WTC11 (cell line): ENCODE measurements around the gene ZFAND3. TPM values are rescaled to one million over a fixed set of nuclear protein-coding genes. Genes with fewer than 3 reads are reported as not detected.
A peak's percentile ranks its signal among the peaks of the same experiment; 100 is the strongest.
"Not testable (repeated sequence)": the region's sequence is repeated elsewhere in the genome, so short reads cannot be mapped to it uniquely, and the experiment has no call there.

ENCODE experiments used
- ATAC-seq: fragments of 200-7000 bp; cut with Tn5 transposase; 2 replicates; pipeline ENCODE4 v1.10.0; 2021; ENCODE audit warnings: mild to moderate bottlenecking, moderate library complexity
- CTCF ChIA-PET: fragments of 300-600 bp; sonication (Branson Sonifier 250); formaldehyde crosslinking; loops from one replicate; lab custom pipeline; 2021; ENCODE audit warnings: antibody characterized with exemption; lab: Charles Lee
- POLR2A ChIA-PET: fragments of 350-600 bp; sonication (Branson Sonifier 250); formaldehyde crosslinking; loops from one replicate; lab custom pipeline; 2021; ENCODE audit warnings: antibody characterized with exemption; lab: Charles Lee
- DNase-seq: peaks from one replicate; pipeline ENCODE4 v3.0.0; 2021; ENCODE audit warnings: low spot score
- H3K27ac Mint-ChIP-seq: 2 replicates; pipeline ENCODE4 v1.8.0; 2021; ENCODE audit warnings: mixed read lengths
- H3K27me3 Mint-ChIP-seq: 2 replicates; pipeline ENCODE4 v1.8.0; 2021; ENCODE audit warnings: low read depth, mild to moderate bottlenecking, moderate library complexity, mixed read lengths
- H3K36me3 Mint-ChIP-seq: 2 replicates; pipeline ENCODE4 v1.8.0; 2021; ENCODE audit warnings: mixed read lengths
- H3K4me1 Mint-ChIP-seq: 2 replicates; pipeline ENCODE4 v1.8.0; 2022; ENCODE audit warnings: mixed read lengths
- H3K4me3 Mint-ChIP-seq: 2 replicates; pipeline ENCODE4 v1.8.0; 2021; ENCODE audit warnings: mild to moderate bottlenecking, moderate library complexity, mixed read lengths
- H3K9me3 Mint-ChIP-seq: 2 replicates; pipeline ENCODE4 v1.8.0; 2021; ENCODE audit warnings: mixed read lengths
- ATF1 ChIP-seq: sonication (generic); formaldehyde crosslinking; IDR thresholded peaks from 2 replicates; pipeline ENCODE4 v1.8.1; 2023; ENCODE audit warnings: mild to moderate bottlenecking, moderate library complexity, missing genetic modification reagents
- EMX1 ChIP-seq: fragments of 250-450 bp; sonication (Bioruptor Pico); IDR thresholded peaks from 2 replicates; pipeline ENCODE4 v1.8.0; 2021; ENCODE audit warnings: mild to moderate bottlenecking
- ETV6 ChIP-seq: sonication (generic); formaldehyde crosslinking; IDR thresholded peaks from 2 replicates; pipeline ENCODE4 v1.8.1; 2022; ENCODE audit warnings: mild to moderate bottlenecking, missing genetic modification reagents
- FOXP1 ChIP-seq: sonication (generic); formaldehyde crosslinking; IDR thresholded peaks from 2 replicates; pipeline ENCODE4 v1.8.0; 2022; ENCODE audit warnings: missing genetic modification reagents, mild to moderate bottlenecking, moderate library complexity, borderline replicate concordance
- GABPB1 ChIP-seq: sonication (generic); formaldehyde crosslinking; IDR thresholded peaks from 2 replicates; pipeline ENCODE4 v1.8.1; 2023; ENCODE audit warnings: mild to moderate bottlenecking, missing genetic modification reagents
- HMGA2 ChIP-seq: fragments of 250-450 bp; sonication (Bioruptor Pico); IDR thresholded peaks from 2 replicates; pipeline ENCODE4 v1.4.0; 2021; ENCODE audit warnings: mild to moderate bottlenecking, moderate library complexity
- IRF2 ChIP-seq: sonication (generic); formaldehyde crosslinking; IDR thresholded peaks from 2 replicates; pipeline ENCODE4 v1.8.0; 2022; ENCODE audit warnings: low read depth, missing genetic modification reagents, borderline replicate concordance
- MYBL2 ChIP-seq: sonication (generic); formaldehyde crosslinking; IDR thresholded peaks from 2 replicates; pipeline ENCODE4 v1.8.1; 2023; ENCODE audit warnings: mild to moderate bottlenecking, moderate library complexity, missing genetic modification reagents
- NFE2L1 ChIP-seq: sonication (generic); formaldehyde crosslinking; IDR thresholded peaks from 2 replicates; pipeline ENCODE4 v1.8.1; 2023; ENCODE audit warnings: missing genetic modification reagents
- NR2C2 ChIP-seq: sonication (generic); formaldehyde crosslinking; IDR thresholded peaks from 2 replicates; pipeline ENCODE4 v1.8.0; 2022; ENCODE audit warnings: mild to moderate bottlenecking, missing genetic modification reagents
- OVOL2 ChIP-seq: fragments of 250-450 bp; sonication (Bioruptor Pico); IDR thresholded peaks from 2 replicates; pipeline ENCODE4 v1.9.0; 2021; ENCODE audit warnings: mild to moderate bottlenecking, borderline replicate concordance
- SP1 ChIP-seq: sonication (generic); formaldehyde crosslinking; conservative IDR thresholded peaks from 2 replicates; pipeline ENCODE4 v1.8.1; 2022; ENCODE audit warnings: missing genetic modification reagents
- TCF7 ChIP-seq: sonication (generic); formaldehyde crosslinking; IDR thresholded peaks from 2 replicates; pipeline ENCODE4 v1.8.0; 2022; ENCODE audit warnings: mild to moderate bottlenecking, low read depth, missing genetic modification reagents, moderate library complexity
- TEAD1 ChIP-seq: sonication (generic); formaldehyde crosslinking; IDR thresholded peaks from 2 replicates; pipeline ENCODE4 v1.8.0; 2022; ENCODE audit warnings: mild to moderate bottlenecking, missing genetic modification reagents
- ZBTB21 ChIP-seq: sonication (generic); formaldehyde crosslinking; IDR thresholded peaks from 2 replicates; pipeline ENCODE4 v1.8.1; 2023; ENCODE audit warnings: mild to moderate bottlenecking, missing genetic modification reagents, borderline replicate concordance
- ZNF219 ChIP-seq: sonication (generic); formaldehyde crosslinking; IDR thresholded peaks from 2 replicates; pipeline ENCODE4 v1.8.0; 2023; ENCODE audit warnings: missing genetic modification reagents, mild to moderate bottlenecking, borderline replicate concordance
- ZNF396 ChIP-seq: fragments of 250-450 bp; sonication (Bioruptor Pico); IDR thresholded peaks from 2 replicates; pipeline ENCODE4 v1.8.0; 2021; ENCODE audit warnings: mild to moderate bottlenecking, moderate library complexity, borderline replicate concordance
- ZNF423 ChIP-seq: fragments of 250-450 bp; sonication (Bioruptor Pico); IDR thresholded peaks from 2 replicates; pipeline ENCODE4 v2.1.2; 2022; ENCODE audit warnings: mild to moderate bottlenecking, moderate library complexity
- total RNA-seq: library from RNA; stranded (reverse); gene quantifications from 3 replicates; pipeline ENCODE4 v1.2.3, GENCODE V29; 2021
- TF ChIP-seq, protein P1 (sequence below): sonication (generic); formaldehyde crosslinking; IDR thresholded peaks from 2 replicates; pipeline ENCODE4 v1.8.1; 2023; ENCODE audit warnings: mild to moderate bottlenecking, missing genetic modification reagents, moderate library complexity
- TF ChIP-seq, protein P2 (sequence below): sonication (generic); formaldehyde crosslinking; IDR thresholded peaks from 2 replicates; pipeline ENCODE4 v1.8.1; 2022; ENCODE audit warnings: mild to moderate bottlenecking, moderate library complexity, missing genetic modification reagents
- TF ChIP-seq, protein P3 (sequence below): sonication (generic); formaldehyde crosslinking; IDR thresholded peaks from 2 replicates; pipeline ENCODE4 v1.8.0; 2022; ENCODE audit warnings: missing genetic modification reagents
- TF ChIP-seq, protein P4 (sequence below): sonication (generic); formaldehyde crosslinking; IDR thresholded peaks from 2 replicates; pipeline ENCODE4 v1.8.1; 2022; ENCODE audit warnings: low read depth, mild to moderate bottlenecking, moderate library complexity, missing genetic modification reagents, borderline replicate concordance

Gene ZFAND3
- total RNA-seq, 1 experiment from 2014 or later: 50.3 TPM

DNA sequence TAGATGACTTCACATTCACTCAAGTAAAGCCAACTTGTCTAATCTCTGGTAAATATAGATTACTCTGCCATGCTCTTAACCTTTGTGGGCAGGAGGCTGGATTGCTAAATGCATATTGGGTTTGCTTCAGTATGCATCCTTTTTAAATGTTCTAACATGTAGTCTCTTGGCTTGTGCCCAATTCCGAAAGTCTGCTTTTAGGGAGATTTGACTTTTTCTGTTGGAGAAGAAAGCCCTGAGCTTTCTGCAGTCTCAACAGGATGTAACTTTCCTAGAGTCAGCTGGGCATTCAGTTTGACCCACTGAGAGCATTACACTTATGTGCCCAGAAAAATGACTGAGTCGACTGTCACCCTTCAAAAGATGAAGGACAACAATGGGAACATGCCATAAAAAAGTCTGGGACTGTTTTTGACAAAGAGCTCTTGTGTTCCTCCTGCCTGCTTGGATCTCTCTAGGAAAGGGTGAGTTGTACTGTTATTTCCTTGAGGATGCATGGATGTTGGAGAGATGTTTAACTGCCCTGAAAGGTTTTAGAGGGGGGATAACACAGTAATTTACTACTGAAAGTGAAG lies 299.4 kb downstream of the ZFAND3 start (continued):
- no peak for TF ChIP-seq NR2C2 (CRISPR knock-in tag)
- TF ChIP-seq MYBL2 (CRISPR knock-in tag): no peak
- TF ChIP-seq GABPB1 (CRISPR knock-in tag): no peak
- TF ChIP-seq, protein P1, sequence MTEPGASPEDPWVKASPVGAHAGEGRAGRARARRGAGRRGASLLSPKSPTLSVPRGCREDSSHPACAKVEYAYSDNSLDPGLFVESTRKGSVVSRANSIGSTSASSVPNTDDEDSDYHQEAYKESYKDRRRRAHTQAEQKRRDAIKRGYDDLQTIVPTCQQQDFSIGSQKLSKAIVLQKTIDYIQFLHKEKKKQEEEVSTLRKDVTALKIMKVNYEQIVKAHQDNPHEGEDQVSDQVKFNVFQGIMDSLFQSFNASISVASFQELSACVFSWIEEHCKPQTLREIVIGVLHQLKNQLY (CRISPR knock-in tag): no peak
- no peak for TF ChIP-seq EMX1 (CRISPR knock-in tag)
- no peak for TF ChIP-seq ZBTB21 (CRISPR knock-in tag)
- no peak for TF ChIP-seq TCF7 (CRISPR knock-in tag)
- TF ChIP-seq SP1: no peak
- TF ChIP-seq, protein P2, sequence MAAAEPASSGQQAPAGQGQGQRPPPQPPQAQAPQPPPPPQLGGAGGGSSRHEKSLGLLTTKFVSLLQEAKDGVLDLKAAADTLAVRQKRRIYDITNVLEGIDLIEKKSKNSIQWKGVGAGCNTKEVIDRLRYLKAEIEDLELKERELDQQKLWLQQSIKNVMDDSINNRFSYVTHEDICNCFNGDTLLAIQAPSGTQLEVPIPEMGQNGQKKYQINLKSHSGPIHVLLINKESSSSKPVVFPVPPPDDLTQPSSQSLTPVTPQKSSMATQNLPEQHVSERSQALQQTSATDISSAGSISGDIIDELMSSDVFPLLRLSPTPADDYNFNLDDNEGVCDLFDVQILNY: no peak
- TF ChIP-seq, protein P3, sequence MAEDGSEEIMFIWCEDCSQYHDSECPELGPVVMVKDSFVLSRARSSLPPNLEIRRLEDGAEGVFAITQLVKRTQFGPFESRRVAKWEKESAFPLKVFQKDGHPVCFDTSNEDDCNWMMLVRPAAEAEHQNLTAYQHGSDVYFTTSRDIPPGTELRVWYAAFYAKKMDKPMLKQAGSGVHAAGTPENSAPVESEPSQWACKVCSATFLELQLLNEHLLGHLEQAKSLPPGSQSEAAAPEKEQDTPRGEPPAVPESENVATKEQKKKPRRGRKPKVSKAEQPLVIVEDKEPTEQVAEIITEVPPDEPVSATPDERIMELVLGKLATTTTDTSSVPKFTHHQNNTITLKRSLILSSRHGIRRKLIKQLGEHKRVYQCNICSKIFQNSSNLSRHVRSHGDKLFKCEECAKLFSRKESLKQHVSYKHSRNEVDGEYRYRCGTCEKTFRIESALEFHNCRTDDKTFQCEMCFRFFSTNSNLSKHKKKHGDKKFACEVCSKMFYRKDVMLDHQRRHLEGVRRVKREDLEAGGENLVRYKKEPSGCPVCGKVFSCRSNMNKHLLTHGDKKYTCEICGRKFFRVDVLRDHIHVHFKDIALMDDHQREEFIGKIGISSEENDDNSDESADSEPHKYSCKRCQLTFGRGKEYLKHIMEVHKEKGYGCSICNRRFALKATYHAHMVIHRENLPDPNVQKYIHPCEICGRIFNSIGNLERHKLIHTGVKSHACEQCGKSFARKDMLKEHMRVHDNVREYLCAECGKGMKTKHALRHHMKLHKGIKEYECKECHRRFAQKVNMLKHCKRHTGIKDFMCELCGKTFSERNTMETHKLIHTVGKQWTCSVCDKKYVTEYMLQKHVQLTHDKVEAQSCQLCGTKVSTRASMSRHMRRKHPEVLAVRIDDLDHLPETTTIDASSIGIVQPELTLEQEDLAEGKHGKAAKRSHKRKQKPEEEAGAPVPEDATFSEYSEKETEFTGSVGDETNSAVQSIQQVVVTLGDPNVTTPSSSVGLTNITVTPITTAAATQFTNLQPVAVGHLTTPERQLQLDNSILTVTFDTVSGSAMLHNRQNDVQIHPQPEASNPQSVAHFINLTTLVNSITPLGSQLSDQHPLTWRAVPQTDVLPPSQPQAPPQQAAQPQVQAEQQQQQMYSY (CRISPR knock-in tag): no peak
- no peak for TF ChIP-seq ETV6 (CRISPR knock-in tag)
- TF ChIP-seq FOXP1: no peak
- no peak for TF ChIP-seq ZNF396 (CRISPR knock-in tag)

DNA sequence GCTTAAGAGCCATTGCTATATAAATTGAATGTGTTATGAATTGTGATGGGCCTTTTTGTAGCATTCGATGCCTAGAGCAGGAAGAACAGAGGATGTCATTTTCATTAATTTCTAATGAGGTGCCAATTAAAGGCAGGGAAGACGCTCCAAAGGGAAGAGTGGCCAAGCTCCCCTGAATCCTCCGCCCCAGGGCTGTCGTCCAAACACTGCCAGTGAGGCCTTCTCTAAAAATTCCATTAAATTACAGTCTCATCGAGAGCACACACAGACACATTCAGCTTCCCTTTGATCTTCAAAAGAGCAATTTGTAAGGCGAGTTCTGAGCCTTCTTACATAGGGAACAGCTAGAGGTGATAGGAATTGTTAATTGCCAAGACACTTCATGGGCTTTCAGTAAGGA lies 300.0 kb downstream of the ZFAND3 start:
- POLR2A ChIA-PET: interaction anchor here (0.7 kb wide), 1 partner anchor 51 kb away, joined by 4 read pairs; no protein-coding TSS in a partner anchor
- peak overlapping the region; percentile 33; the same call in 1 of the 2 replicates for H3K27ac Mint-ChIP-seq
- CTCF ChIA-PET: interaction anchor here (0.6 to 2.1 kb wide), 2 partner anchors 84 to 554 kb away, joined by 3 to 5 read pairs; no protein-coding TSS in a partner anchor
- peaks cover 7% of the 10 kb centered on the region for H3K36me3 Mint-ChIP-seq
- TF ChIP-seq FOXP1 (no peak), HMGA2 (no peak), IRF2 (CRISPR knock-in tag) (no peak), NFE2L1 (CRISPR knock-in tag) (no peak), ATF1 (no peak), ZNF219 (CRISPR knock-in tag) (no peak), OVOL2 (CRISPR knock-in tag) (no peak), ZNF423 (no peak), TEAD1 (CRISPR knock-in tag) (no peak)
- TF ChIP-seq, protein P4, sequence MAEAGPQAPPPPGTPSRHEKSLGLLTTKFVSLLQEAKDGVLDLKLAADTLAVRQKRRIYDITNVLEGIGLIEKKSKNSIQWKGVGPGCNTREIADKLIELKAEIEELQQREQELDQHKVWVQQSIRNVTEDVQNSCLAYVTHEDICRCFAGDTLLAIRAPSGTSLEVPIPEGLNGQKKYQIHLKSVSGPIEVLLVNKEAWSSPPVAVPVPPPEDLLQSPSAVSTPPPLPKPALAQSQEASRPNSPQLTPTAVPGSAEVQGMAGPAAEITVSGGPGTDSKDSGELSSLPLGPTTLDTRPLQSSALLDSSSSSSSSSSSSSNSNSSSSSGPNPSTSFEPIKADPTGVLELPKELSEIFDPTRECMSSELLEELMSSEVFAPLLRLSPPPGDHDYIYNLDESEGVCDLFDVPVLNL (CRISPR knock-in tag): no peak
- ATAC-seq: no peak
- no peak for DNase-seq
- no peaks in the 10 kb centered on the region for H3K27me3 Mint-ChIP-seq
- peaks cover 4% of the 10 kb centered on the region; the same call in 1 of the 2 replicates for H3K9me3 Mint-ChIP-seq
- no peak overlapping the region for H3K4me3 Mint-ChIP-seq
- peaks cover 20% of the 10 kb centered on the region for H3K4me1 Mint-ChIP-seq

DNA sequence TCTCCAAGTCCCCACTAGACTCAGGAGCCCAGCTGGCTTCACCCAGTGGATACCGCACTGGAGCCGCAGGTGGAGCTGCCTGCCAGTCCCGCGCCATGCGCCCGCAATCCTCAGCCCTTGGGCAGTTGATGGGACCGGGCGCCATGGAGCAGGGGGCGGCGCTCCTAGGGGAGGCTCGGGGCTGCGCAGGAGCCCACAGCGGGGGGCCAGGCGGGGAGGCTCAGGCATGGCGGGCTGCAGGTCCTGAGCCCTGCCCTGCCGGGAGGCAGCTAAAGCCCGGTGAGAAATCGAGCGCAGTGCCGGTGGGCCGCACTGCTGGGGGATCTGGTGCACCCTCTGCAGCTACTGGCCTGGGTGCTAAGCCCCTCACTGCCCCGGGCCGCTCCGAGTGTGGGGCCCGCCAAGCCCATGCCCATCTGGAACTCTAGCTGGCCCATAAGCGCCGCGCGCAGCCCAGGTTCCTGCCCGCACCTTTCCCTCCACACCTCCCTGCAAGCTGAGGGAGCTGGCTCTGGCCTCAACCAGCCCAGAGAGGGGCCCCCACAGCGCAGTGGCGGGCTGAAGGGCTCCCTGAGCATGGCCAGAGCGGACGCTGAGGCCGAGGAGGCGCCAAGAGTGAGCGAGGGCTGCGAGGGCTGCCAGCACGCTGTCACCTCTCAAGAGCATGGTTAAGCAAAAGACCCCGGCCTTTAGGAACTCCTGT lies 304.8 kb downstream of the ZFAND3 start:
- CTCF ChIA-PET, H3K27ac Mint-ChIP-seq, ATAC-seq, H3K4me3 Mint-ChIP-seq, POLR2A ChIA-PET, H3K27me3 Mint-ChIP-seq, DNase-seq: not testable (repeated sequence)
- Mint-ChIP-seq H3K9me3 (peaks cover 28% of the 10 kb centered on the region), H3K4me1 (peaks cover 15% of the 10 kb centered on the region), H3K36me3 (peaks cover 25% of the 10 kb centered on the region)
